HG02678 (cell line): ENCODE measurements around the gene TRAF7.
"Not testable (repeated sequence)": the region's sequence is repeated elsewhere in the genome, so short reads cannot be mapped to it uniquely, and the experiment has no call there.

Experiments
- ATAC-seq: cut with Tn5 transposase; IDR thresholded peaks from one replicate; pipeline ENCODE4 v1.9.1; 2021; ENCODE audit warnings: mild to moderate bottlenecking, moderate library complexity; ENCODE audit not compliant: unreplicated experiment

Gene TRAF7

DNA sequence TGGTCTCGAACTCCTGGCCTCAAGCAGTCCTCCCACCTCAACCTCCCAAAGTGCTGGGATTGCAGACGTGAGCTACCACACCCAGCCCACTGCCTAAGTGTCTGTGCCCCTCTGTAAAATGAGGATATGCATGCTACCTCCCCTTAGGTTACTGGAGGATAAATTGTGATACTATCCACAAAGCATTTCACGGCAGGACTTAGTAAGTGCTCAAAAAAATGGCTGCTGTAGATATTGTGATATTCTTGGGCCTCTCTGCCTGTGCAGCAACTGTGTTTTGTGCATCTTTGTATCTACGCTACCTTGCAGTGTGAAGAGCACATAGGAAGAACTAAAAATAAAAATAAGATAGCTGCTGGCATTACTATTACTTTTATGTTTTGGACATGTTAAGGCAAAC, 42.7 kb downstream of the TRAF7 start:
- no peak for ATAC-seq

DNA sequence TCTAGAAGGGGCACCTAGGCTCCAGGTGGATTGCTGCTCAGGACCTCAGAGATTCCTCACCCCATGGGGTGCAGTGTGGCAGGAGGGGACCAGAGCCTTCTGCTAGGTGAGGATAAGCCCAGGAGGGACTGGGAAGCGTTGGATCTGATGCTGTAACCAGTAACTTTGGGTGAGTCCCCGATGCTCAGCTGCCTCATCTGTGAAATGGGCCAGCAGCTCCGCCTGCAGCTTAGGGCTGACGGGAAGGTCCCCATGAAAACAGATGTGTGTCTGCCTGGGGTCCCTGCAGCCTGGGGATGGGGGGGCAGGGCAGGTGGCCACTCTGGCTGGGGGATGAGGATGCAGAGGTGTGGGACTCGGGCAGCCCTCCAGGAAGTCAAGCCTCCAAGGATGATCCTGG, 43.5 kb downstream of the TRAF7 start:
- ATAC-seq: no peak

DNA sequence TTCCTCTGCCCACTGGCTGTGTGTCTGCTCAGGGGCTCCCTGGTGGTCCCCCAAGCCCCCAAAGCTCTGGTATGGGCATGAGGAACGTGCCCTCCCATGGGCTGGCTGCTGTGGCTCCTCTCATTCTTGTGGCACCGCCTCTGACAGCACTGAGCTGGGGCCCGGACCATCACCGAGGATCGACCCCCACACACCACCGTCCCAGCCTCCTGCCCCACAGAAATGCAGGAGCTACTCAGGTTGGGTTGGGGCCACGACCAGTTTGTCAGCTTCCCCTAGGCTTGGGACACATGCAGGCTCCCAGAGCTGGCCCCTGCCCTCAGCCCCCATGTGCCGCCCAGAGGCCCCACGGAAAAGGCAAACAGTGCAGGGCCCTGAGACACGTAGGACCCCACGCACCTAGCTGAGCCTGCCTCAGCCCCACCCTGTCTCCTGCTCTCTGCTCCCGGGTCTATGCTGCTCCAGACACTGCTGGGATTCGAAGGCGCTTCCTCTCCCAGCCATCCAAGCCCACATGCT, 44.1 kb downstream of the TRAF7 start:
- no peak for ATAC-seq

DNA sequence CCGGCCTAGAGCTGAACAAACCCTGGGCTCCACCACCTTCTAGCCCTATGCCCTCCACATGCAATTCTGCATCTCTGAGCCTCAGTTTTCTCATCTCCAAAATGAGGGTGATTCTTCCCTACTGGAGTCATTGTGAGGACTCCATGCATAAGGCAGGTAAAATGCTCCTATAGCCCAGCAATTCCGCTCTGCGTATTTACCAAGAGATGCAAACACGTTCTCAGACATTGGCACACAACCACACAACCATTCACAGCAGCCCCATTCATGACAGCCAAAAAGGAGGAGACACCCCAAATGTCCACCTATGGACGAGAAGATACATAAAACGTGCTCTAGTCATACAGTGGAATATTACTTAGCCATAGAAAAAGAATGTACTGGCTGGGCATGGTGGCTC, 44.7 kb downstream of the TRAF7 start:
- ATAC-seq: no peak

DNA sequence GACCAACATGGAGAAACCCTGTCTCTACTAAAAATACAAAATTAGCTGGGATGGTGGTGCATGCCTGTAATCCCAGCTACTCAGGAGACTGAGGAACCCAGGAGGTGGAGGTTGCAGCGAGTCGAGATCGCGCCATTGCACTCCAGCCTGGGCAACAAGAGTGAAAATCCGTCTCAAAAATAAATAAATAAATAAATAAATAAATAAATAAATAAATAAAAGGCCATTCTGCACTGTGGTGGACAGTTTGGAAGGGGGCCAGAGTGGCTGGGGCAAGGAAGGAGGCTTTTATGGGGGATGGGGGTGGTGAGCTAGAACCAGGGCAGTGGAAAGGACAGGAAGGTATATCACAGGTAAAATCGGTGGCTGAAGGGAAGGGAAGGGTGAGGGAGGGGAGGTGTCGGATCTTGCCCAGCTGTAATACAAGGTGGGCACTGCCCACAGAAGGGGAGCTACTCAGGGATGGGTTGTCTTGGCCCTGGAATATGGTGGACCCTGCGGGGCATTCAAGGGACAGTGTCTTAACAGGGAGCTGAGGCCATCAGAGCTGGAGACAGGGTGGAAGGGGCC, 47.6 kb downstream of the TRAF7 start:
- not testable (repeated sequence) for ATAC-seq

DNA sequence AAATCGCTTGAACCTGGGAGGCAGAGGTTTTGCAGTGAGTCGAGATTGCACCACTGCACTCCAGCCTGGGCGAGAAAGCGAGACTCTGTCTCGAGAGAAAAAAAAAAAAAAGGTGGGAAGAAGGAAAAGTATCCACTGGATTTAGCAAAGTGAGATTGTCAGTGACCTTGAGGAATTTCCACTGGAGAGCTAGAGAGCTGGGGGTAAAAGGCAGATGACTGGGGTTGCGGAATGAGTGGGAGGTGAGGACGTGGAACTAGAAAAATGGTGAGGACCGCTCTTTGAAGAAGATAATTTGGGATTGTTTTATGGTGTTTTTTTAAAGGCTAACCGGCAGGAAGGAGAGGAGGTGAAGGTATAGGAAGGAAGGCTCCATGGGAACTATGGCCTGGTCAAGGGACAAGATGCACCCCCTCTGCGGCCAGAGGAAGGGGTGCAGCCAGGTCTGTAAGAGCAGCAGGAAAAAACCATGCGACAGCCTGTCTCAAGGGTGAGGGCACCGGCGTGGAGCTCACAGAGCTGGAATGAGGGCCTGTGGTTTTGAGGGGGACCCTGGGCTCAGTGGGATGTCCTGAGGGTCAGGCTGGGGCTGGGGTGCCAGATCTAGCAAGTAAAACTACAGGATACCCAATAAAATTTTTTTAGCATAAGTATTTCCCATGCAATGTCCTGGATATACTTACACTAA, 49.0 kb downstream of the TRAF7 start:
- no peak for ATAC-seq

DNA sequence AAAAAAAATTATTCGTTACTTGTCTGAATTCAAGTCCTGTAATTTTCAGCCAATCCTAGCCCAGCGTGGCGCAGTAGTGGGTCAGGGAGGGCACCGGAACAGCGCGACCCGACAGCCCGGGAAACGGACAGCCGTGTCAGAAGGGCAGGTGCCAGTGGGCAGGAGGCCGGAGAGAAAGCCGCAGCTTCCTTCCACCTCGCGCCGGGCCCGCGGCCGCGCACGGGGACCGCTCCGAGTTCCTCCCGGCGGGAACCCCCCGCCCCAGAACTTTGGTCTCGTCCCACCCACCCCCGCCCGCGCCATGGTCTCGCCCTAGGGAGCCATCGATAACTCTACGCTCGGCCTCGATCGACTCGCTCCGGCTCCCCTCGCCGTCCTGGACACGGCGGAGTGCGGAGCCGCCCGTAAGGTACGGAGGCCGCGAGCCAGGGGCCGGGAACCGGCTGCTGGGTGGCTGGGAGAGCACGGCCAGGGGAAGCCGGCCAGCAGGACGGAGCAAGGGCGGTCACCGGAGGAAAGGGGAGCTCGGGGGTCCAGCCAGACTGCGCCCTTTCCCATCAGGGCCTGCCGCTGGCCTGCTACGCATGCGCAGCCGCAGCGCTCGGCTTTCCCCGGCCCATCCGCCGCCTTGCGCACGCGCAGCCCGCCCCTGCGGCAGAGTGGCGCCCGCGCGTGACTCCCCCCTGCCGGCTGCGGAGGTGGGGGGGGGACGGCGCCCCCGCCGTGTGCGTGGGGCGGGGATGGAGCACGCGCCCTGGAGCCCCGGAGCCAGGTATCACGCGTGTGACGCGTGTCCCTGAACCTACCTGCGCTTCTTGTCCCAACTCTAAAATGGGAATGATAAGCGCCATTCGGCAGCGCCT, 49.8 kb downstream of the TRAF7 start, which contains the start of gene MLST8:
MLST8 (plus strand) TSS at position 351 of the 863 bp plus-strand sequence. CDS start 632 bp downstream, outside the sequence.
- peak; percentile 80 for ATAC-seq

DNA sequence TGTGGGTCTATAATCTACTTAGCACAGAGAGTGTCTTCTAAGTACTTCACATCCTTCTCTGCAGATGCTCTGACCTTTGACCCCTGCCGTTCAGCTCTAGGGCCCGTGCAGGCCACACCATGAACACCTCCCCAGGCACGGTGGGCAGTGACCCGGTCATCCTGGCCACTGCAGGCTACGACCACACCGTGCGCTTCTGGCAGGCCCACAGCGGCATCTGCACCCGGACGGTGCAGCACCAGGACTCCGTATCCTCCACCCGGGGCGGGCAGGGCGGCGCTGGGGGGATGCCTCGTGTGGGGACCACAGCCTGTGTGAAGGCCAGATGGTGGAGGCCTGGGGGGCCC, 50.4 kb downstream of the TRAF7 start:
- no peak for ATAC-seq

DNA sequence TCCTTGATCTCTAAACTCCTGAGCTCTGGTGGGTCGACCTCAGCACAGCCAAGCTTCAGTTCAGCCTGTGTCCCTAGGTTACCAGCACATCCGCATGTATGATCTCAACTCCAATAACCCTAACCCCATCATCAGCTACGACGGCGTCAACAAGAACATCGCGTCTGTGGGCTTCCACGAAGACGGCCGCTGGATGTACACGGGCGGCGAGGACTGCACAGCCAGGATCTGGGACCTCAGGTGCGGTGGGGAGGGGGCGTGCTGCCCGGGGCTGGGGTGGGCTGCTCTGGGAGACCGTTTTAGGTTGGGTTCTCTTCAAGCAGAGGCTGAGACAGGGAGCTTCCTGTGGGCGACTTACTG, 50.8 kb downstream of the TRAF7 start:
- no peak for ATAC-seq

DNA sequence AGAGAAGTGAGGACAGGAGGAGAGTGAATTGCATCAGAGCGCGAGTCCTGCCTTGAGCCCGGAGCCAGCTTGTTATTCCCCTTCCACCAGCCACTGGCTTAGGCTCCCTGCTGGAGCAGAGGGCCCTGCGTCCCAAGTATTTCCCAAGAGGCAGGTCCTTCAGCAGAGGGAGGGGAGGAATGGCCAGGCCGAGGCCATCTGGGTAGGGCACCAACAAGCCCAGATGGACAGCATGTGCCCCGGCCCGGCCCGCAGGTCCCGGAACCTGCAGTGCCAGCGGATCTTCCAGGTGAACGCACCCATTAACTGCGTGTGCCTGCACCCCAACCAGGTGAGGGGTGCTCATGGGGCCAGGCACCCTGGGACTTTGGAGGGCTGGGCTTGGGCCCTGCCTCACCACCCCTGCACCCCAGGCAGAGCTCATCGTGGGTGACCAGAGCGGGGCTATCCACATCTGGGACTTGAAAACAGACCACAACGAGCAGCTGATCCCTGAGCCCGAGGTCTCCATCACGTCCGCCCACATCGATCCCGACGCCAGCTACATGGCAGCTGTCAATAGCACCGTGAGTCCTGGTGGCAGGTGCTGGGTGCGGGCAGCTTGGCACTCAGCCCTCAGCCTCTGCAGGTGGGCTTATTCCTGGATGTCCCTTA, 51.3 kb downstream of the TRAF7 start:
- no peak for ATAC-seq

DNA sequence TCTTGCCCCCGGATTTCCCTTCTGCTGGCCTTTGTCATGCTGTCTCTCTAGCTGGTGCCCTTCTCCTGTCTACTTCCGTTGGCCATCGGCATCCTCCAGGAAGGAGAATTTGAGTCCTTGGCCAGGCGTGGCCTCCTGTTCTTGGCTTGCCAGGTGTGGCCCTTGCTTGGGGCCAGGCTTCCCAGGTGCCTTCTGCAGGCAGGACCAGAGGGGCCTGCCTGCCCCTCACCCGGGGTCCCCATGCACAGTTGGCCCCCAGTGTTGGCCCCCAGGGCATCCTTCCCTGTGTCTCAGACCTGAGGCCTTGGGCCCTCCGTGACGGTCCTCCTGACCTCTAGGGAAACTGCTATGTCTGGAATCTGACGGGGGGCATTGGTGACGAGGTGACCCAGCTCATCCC, 52.3 kb downstream of the TRAF7 start:
- ATAC-seq: no peak

DNA sequence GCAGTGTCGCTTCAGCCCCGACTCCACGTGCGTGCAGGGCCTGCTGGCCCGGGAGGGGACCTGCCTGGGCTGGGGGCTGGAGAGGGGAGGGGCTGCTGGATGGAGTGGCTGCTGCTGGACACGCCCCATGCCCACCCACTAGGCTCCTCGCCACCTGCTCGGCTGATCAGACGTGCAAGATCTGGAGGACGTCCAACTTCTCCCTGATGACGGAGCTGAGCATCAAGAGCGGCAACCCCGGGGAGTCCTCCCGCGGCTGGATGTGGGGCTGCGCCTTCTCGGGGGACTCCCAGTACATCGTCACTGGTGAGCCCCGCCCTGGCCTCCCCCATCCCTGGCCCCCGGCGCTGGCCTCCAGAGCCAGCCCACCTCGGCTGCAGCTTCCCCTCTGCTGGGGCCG, 52.7 kb downstream of the TRAF7 start:
- no peak for ATAC-seq

DNA sequence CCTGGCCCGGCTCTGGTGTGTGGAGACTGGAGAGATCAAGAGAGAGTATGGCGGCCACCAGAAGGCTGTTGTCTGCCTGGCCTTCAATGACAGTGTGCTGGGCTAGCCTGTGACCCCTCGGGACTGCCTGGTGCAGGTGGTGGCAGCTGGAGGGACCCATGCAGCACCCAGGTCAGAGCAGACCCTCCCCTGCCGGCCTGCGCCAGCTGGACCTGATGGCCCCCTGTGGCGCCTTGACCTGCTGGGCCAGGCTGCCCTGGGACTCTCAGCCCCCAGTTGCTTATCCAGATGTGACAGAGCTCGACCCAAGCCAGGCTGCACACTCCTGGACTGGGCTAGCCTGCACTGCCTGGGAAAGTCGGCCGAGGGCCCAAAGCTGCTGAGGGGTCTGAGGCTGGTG, 53.2 kb downstream of the TRAF7 start:
- ATAC-seq: no peak

DNA sequence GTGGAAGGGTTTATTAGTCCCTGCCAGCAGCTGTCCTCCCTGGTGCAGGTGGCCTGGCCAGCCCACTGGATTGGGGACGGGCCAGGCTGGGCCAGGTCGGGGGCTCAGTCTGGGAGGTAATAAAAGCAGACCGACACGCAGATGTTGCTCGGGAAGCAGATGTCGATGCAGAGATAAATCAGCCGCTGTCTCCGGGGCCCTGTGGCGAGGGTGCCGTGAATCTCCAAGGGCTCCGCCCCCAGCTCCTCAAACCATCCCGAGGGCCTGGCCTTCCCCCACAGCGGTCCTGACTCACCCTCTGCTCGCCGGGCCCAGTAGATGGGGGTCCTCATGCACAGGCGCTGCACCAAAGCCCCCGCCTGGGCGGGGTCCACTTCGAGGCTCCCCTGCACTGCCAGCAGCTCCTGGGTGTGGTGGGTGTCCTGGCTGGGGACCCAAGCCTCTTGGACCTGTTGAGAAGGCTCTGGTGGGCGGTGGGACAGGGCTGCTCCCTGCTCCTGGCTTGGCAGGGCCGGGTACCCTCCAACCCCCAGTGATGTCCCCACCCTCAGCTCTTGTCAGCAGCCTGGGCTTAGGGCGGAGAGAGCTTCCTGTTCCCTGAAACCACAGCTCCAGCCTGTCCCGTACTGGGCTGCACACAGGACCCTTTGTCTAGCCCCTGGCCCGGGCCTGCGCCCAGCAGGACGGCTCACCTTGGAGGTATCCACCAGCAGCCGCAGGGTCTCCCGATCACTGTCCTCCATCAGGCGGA, 53.9 kb downstream of the TRAF7 start:
- ATAC-seq: no peak

DNA sequence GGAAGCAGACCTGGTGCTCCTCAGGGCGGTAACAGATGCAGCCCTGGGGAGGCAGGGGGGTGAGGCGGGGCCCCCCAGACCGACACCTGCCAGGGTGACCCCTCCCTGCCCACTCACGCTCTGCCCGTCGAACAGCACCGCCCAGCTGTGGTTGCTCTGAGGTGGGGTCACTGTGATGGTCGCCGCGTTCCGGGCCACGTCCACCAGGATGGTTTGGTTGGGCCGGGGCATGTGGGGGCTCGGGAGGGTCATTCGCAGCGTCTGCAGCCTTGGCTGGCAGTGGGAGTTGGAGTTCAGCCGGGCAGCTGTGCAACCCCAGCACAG, 54.4 kb downstream of the TRAF7 start:
- ATAC-seq: no peak

DNA sequence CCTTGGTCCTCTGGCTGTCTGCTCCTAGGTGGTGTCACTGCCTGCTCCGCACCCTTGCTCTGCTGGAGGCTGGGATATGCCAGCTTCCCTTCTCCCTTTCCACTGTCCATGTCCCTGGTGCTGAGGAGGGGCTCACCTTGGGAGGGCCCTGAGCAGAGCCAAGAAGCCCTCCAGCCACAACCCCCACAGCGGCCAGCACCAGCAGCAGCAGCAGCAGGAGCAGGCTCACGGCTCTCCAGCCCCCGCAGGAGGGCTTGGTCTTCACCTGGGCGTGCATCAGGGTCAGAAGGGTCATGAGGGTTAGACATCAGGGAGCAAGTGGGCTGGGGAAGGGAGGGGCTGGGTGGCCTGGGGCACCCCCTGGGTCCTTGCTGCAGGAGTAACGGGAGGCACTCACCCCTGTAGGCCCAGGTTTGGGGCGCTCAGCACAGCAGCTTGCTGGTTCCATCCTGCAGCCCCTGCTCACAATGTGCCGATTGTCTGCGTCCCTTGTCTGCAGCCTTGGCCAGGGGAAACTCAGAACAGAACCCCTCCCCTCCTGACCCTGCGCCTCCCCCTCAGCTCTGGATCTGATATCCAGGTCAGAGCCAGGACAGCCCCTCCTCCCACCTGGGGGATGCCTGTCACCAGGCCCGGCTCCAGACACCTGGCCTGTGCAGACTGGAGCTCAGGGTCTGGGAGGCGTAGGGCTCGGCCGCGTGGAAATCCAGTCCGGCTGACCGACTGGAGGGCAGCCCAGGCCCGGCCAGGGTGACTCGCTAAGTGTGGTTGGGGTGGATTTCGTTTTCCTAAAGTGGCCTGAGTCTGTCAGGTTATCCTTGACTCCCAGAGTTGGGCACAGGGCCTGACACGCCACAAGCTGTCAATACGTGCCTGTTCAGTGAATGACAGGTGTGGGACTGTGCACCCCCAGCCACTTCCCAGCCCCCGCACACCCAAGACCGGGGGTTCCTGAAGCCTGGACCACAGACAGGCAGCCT, 55.1 kb downstream of the TRAF7 start, which contains the start of gene BRICD5:
BRICD5 (minus strand) TSS at position 478 of the 980 bp plus-strand sequence; CDS start at position 448, 30 bp downstream.
- no peak for ATAC-seq

DNA sequence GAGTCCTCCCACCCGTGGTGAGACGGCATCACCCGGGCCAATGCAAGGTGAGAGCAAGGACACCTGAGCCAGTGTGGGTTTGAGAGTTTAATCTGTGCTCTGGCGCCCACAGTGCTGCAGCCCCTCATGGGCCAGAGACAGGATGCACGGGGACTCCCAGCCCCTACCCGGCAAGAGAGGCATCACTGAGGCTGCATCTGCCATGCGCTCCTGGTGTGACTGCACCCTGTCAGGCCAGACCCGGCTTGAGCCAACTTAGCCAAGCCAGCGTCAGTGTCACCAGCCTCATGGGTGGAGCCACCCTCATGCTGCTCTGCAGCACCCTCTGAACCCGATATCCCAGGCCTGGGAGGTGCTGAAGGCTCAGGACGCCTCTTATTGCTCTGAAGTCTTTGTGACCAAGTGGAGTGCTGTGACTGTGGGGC, 56.4 kb downstream of the TRAF7 start:
- ATAC-seq: no peak

DNA sequence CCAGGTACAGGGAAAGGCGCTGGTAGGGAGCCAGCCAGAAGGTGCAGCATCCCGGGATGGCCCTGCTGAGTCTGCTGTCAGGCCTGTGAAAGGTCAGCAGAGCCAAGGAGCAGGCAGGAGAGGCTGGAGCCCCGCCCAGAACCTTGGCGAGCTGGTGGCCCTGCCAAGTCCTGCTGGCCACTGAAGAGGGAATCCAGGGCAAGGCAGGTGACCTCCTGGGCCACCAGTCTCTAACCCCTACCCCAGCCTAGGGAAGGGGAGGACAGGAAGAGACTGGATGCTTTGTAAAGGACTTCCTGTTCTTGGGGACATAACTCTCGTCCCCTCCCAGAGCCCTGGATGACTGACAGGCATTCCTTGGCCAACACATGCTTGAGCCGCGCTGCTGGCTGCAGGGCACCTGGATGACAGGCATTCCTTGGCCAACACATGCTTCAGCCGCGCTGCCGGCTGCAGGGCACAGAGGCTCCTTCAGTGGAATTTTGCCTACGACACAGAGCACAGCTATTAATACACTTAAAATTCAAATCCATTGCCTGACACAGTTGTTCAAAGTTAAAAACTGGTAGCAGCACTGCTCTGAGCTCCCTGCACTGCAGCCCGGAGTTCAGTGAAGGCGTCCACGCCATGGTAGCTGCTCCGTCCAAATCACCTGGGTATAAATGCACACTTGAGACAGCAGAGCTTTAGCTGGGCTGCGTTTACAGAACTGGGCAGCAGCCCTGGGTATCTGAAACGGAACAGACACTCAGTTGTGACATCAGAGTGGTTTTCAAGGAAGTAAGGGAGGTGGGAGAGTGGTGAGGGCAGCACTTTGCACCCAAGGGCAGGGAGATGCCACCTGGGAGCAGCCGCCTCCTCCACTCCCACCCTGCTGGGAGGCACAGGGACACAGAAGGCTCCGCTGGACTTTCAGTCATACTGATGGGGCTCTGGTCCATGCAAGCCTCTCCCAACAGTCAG, 57.1 kb downstream of the TRAF7 start:
- no peak for ATAC-seq
